Stimulated activated naive CD4-positive, alpha-beta T cell (primary cell): ENCODE results near the gene STAC2.

Experiments used
- DNase-seq, 6 experiments: peaks; one replicate each; lab custom pipeline; 2025; lab: John Stamatoyannopoulos, UW

STAC2 gene

DNA sequence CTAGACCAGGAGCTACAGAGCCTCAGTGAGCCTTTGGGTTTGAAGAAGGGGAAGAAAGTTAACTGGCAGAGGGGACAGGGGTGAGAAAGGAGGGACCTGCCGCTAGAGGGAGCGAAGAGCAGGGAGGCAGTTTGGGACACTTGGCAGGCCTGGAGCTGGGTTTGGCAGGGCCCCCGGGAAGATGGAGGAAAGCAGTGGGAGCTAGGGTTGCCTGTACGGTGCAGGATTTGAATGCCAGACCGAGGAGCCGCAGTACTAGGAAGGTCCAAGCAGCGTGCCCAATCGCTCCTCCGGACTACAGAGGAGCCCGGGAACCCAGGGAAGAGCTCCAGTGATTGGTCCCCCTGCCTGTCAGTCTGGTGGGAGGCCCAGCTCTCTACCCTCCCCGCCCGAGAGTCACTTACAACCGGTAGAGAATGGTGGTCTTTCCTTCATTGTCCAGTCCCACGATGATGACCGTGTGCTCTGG, 61.0 kb downstream of the STAC2 start:
- peak; percentile 56 to 86 (median 65) for DNase-seq

DNA sequence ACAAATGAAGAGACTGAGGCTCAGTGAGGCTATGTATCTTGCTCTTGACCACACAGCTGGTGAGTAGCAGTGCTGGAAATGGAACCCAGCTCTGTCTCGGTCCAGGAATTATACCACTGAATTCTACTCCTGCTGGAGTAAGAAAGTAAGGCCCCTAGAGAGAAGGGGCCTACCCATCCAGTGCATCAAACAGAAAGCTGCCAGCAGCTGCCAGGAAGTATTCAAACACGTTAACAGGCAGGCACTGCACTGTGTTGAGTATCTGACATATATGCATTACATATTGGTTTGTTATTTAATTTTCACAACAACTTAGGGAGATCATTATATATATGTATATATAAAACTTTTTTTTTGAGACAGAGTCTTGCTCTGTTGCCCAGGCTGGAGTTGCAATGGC, 63.8 kb downstream of the STAC2 start:
- no peak for DNase-seq
